Fibroblast of peridontal ligament (primary cell): ENCODE measurements around the gene SLX9.

Experiments
- DNase-seq: peaks from one replicate; pipeline ENCODE4 v3.0.0-alpha.2; 2010; ENCODE audit errors: extremely low read depth

SLX9 gene

GRCh38 chr21:44916965-44917364 lies 22.9 kb upstream of the SLX9 start:
- no peak for DNase-seq

- DNase-seq = no peak
These were observed 22.3 kb upstream of the SLX9 start for GRCh38 chr21:44917446-44918106.

- DNase-seq = no peak
These were observed 21.7 kb upstream of the SLX9 start for GRCh38 chr21:44918107-44918470.

GRCh38 chr21:44918581-44919033 lies 21.2 kb upstream of the SLX9 start:
- no peak for DNase-seq

GRCh38 chr21:44919111-44919912 lies 20.5 kb upstream of the SLX9 start:
- no peak for DNase-seq

GRCh38 chr21:44919913-44920693 lies 19.7 kb upstream of the SLX9 start:
- DNase-seq = no peak

- no peak for DNase-seq
These were observed 18.9 kb upstream of the SLX9 start, which contains the start of gene ITGB2 for GRCh38 chr21:44920694-44921604. Gene ITGB2 (minus strand): TSS chr21:44920899. CDS start chr21:44910782, 10,117 bp downstream.

GRCh38 chr21:44921928-44922327 lies 17.9 kb upstream of the SLX9 start:
- DNase-seq = no peak

GRCh38 chr21:44923480-44924084 lies 16.2 kb upstream of the SLX9 start:
- DNase-seq = no peak

GRCh38 chr21:44924606-44925377 lies 15.0 kb upstream of the SLX9 start:
- DNase-seq = peak; percentile 76

GRCh38 chr21:44925378-44925755 lies 14.5 kb upstream of the SLX9 start:
- peak; percentile 7 for DNase-seq

- DNase-seq = peak; percentile 13
These were observed 13.3 kb upstream of the SLX9 start for GRCh38 chr21:44926331-44927101.

- DNase-seq = no peak
These were observed 12.6 kb upstream of the SLX9 start for GRCh38 chr21:44927259-44927586.

GRCh38 chr21:44927587-44928461 lies 12.0 kb upstream of the SLX9 start:
- DNase-seq = peak; percentile 44

- DNase-seq = peak; percentile 71
These were observed 11.2 kb upstream of the SLX9 start for GRCh38 chr21:44928500-44929241.

- no peak for DNase-seq
These were observed 10.5 kb upstream of the SLX9 start for GRCh38 chr21:44929242-44929798.

GRCh38 chr21:44929799-44930542 lies 9.9 kb upstream of the SLX9 start:
- no peak for DNase-seq
